NCI-H2171 treated with DMSO at 0.1 percent for 48 hours (cell line): ENCODE results near the gene SELENOK.

Experiments used
- DNase-seq: peaks from one replicate; lab custom pipeline; 2025; lab: John Stamatoyannopoulos, UW

The SELENOK gene

GRCh38 chr3:53883008-53883407, 8.7 kb downstream of the SELENOK start:
- DNase-seq, result no peak

GRCh38 chr3:53881691-53882593, 9.7 kb downstream of the SELENOK start, which contains the start of gene ACTR8:
TSS of gene ACTR8 (minus strand) at chr3:53882152. CDS start at chr3:53882101, 51 bp downstream.
- DNase-seq, result peak; percentile 65

- DNase-seq, result no peak
These were observed 11.0 kb downstream of the SELENOK start for GRCh38 chr3:53880396-53881345.

- no peak for DNase-seq
These were observed 25.7 kb downstream of the SELENOK start for GRCh38 chr3:53865732-53866499.

GRCh38 chr3:53863145-53863544, 28.5 kb downstream of the SELENOK start:
- no peak for DNase-seq

- DNase-seq, result no peak
These were observed 29.4 kb downstream of the SELENOK start for GRCh38 chr3:53862241-53862640.

GRCh38 chr3:53860196-53860595, 31.5 kb downstream of the SELENOK start:
- DNase-seq, result no peak

GRCh38 chr3:53859178-53859577, 32.5 kb downstream of the SELENOK start:
- DNase-seq, result no peak

GRCh38 chr3:53858096-53858741, 33.4 kb downstream of the SELENOK start:
- DNase-seq, result no peak

- DNase-seq, result no peak
These were observed 34.7 kb downstream of the SELENOK start for GRCh38 chr3:53856964-53857363.

GRCh38 chr3:53850895-53851294, 40.8 kb downstream of the SELENOK start:
- no peak for DNase-seq

- DNase-seq, result no peak
These were observed 41.7 kb downstream of the SELENOK start for GRCh38 chr3:53849916-53850315.

GRCh38 chr3:53846851-53847155, 44.9 kb downstream of the SELENOK start:
- no peak for DNase-seq

GRCh38 chr3:53846134-53846850, 45.4 kb downstream of the SELENOK start, which contains the start of the genes CHDH and IL17RB:
TSS of gene CHDH (minus strand) at chr3:53846419. CDS start at chr3:53824008, 22,411 bp downstream.
TSS of gene IL17RB (plus strand) at chr3:53846568. CDS start at chr3:53846589, 21 bp downstream.
- no peak for DNase-seq

GRCh38 chr3:53845881-53846133, 45.9 kb downstream of the SELENOK start:
- no peak for DNase-seq

GRCh38 chr3:53845103-53845880, 46.4 kb downstream of the SELENOK start:
- no peak for DNase-seq

- no peak for DNase-seq
These were observed 47.2 kb downstream of the SELENOK start for GRCh38 chr3:53844262-53845102.

- peak; percentile 52 for DNase-seq
These were observed 48.2 kb downstream of the SELENOK start for GRCh38 chr3:53843195-53844177.
